Chondrocyte (in vitro differentiated cells): ENCODE measurements around the gene NIP7. TPM values are rescaled to one million over a fixed set of nuclear protein-coding genes. Genes with fewer than 3 reads are reported as not detected.

ENCODE experiments used
- DNase-seq: peaks from one replicate; pipeline ENCODE4 v3.0.0; 2021; ENCODE audit warnings: mixed read lengths, low spot score
- H3K27ac Mint-ChIP-seq: one replicate; pipeline ENCODE4 v1.8.0; 2021; ENCODE audit warnings: mild to moderate bottlenecking, moderate library complexity, mixed read lengths; ENCODE audit not compliant: unreplicated experiment
- H3K27me3 Mint-ChIP-seq: 2 replicates; pipeline ENCODE4 v1.8.0; 2021; ENCODE audit warnings: low read depth, mixed read lengths
- H3K36me3 Mint-ChIP-seq: 2 replicates; pipeline ENCODE4 v1.8.0; 2021; ENCODE audit warnings: low read depth, mixed read lengths
- H3K4me1 Mint-ChIP-seq: 2 replicates; pipeline ENCODE4 v1.8.0; 2021; ENCODE audit warnings: low read depth, mild to moderate bottlenecking, mixed read lengths
- H3K4me3 Mint-ChIP-seq: one replicate; pipeline ENCODE4 v1.8.0; 2021; ENCODE audit warnings: mild to moderate bottlenecking, moderate library complexity, mixed read lengths; ENCODE audit not compliant: unreplicated experiment
- H3K9me3 Mint-ChIP-seq: 2 replicates; pipeline ENCODE4 v1.8.0; 2021; ENCODE audit warnings: low read depth, mixed read lengths
- total RNA-seq: library from RNA; stranded (reverse); gene quantifications from 3 replicates; pipeline ENCODE4 v1.2.1, GENCODE V29; 2021
- TF ChIP-seq, protein P1 (sequence below): fragments of 200-600 bp; sonication (generic); IDR thresholded peaks from 2 replicates; pipeline ENCODE4 v1.5.0; 2021; ENCODE audit warnings: antibody characterized with exemption, mild to moderate bottlenecking, moderate library complexity

The NIP7 gene
- total RNA-seq, 1 donor from 2014 or later = 18.6 TPM

DNA sequence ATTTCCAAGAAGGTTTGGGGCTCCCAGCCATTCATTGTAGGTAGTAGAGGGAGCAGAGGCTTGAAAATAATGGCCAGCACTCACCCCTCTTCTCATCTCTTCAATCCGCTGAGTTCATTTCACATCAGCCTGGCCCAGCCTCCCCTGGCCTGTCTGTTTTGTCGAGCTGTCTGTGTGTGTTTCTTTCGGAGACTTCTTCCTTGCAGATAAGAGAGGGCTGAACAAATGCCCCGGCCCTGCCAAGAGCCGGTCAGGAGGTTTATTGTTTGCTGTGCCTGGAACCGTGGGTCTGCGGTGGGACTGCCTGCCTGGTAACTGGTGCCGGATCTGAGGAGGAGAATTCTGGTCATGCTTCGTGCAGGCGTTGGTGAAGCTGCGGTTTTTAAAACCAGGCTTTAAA lies 25.0 kb upstream of the NIP7 start:
- Mint-ChIP-seq H3K4me3 (no peak overlapping the region), H3K4me1 (peaks cover 17% of the 10 kb centered on the region), H3K36me3 (peaks cover 19% of the 10 kb centered on the region), H3K27ac (no peak overlapping the region), H3K27me3 (no peaks in the 10 kb centered on the region), H3K9me3 (no peaks in the 10 kb centered on the region)
- TF ChIP-seq, protein P1, sequence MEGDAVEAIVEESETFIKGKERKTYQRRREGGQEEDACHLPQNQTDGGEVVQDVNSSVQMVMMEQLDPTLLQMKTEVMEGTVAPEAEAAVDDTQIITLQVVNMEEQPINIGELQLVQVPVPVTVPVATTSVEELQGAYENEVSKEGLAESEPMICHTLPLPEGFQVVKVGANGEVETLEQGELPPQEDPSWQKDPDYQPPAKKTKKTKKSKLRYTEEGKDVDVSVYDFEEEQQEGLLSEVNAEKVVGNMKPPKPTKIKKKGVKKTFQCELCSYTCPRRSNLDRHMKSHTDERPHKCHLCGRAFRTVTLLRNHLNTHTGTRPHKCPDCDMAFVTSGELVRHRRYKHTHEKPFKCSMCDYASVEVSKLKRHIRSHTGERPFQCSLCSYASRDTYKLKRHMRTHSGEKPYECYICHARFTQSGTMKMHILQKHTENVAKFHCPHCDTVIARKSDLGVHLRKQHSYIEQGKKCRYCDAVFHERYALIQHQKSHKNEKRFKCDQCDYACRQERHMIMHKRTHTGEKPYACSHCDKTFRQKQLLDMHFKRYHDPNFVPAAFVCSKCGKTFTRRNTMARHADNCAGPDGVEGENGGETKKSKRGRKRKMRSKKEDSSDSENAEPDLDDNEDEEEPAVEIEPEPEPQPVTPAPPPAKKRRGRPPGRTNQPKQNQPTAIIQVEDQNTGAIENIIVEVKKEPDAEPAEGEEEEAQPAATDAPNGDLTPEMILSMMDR = no peak
- DNase-seq = peak; percentile 35

DNA sequence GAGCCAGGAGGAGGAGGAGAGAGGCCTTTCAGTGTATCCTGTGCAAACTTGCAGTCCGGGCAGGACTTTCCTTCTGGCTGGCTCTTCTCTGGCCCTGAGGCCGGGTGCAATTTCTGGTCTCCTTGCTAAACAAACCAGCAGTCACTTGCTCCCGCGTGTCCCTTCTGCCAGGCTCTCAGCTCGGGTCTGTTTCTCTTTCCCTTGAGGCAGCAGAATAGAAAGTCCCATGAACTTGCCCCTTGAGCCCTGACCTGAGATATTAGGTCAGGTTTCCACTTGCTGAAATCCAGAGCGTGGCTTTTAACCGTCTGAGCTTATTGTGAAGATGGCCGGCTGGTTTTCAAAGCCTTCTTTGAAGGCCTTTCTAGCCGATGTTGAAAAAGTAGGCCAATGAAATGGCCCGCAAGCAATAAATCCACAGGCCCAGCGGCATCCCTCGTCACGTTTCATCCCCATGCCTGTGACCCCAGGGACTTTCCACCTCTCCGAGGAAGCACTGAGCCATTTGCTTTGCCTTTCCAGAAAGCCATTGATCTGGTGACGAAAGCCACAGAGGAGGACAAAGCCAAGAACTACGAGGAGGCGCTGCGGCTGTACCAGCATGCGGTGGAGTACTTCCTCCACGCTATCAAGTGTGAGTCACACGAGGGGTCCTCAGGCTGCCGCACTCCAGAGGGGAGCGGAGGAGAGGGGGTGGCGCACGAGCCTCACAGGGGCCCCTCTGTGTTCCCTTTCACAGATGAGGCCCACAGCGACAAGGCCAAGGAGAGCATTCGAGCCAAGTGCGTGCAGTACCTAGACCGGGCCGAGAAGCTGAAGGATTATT lies 23.9 kb upstream of the NIP7 start:
- TF ChIP-seq, protein P1 = no peak
- Mint-ChIP-seq H3K4me1 (peaks cover 12% of the 10 kb centered on the region), H3K4me3 (no peak overlapping the region), H3K27ac (no peak overlapping the region), H3K36me3 (peaks cover 22% of the 10 kb centered on the region), H3K9me3 (no peaks in the 10 kb centered on the region), H3K27me3 (no peaks in the 10 kb centered on the region)
- DNase-seq = peak; percentile 71

- DNase-seq = peak; percentile 77
- Mint-ChIP-seq H3K27ac (no peak overlapping the region), H3K36me3 (peaks cover 30% of the 10 kb centered on the region), H3K4me3 (no peak overlapping the region), H3K27me3 (no peaks in the 10 kb centered on the region), H3K4me1 (peaks cover 10% of the 10 kb centered on the region), H3K9me3 (no peaks in the 10 kb centered on the region)
- TF ChIP-seq, protein P1 = no peak
Observed at GRCh38 chr16:69316595-69317034, 23.0 kb upstream of the NIP7 start.

- Mint-ChIP-seq H3K27ac (no peak overlapping the region), H3K4me1 (peaks cover under 1% of the 10 kb centered on the region), H3K27me3 (no peaks in the 10 kb centered on the region), H3K36me3 (peaks cover 35% of the 10 kb centered on the region), H3K9me3 (no peaks in the 10 kb centered on the region), H3K4me3 (no peak overlapping the region)
- TF ChIP-seq, protein P1 = no peak
- peak; percentile 77 for DNase-seq
Observed at GRCh38 chr16:69318177-69318910, 21.2 kb upstream of the NIP7 start.

DNA sequence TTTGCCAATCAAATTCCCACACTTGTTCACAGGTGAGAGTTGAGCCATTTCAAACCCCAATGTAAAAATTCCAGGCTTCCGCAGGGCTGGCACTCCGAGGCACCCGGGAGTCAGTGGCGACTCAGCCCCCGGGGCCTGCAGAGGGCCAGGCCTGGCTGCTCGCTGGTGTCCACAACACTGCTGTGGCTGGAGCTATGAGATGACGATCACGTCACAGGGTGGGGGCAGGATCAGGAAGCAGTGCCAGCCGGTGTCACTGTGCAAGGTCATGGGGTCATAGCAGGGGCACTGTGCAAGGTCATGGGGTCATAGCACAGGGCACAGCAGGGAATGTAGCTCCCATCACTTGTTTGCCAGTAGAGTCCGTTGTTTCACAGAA lies 20.7 kb upstream of the NIP7 start:
- Mint-ChIP-seq H3K27ac (no peak overlapping the region), H3K4me1 (no peaks in the 10 kb centered on the region), H3K9me3 (no peaks in the 10 kb centered on the region), H3K4me3 (no peak overlapping the region), H3K36me3 (peaks cover 35% of the 10 kb centered on the region), H3K27me3 (no peaks in the 10 kb centered on the region)
- TF ChIP-seq, protein P1 = no peak
- peak; percentile 69 for DNase-seq
